GM18873 (cell line): Measurements from ENCODE around the gene NCOA3.

Experiments used
- ATAC-seq: cut with Tn5 transposase; IDR thresholded peaks from one replicate; pipeline ENCODE4 v1.9.1; 2021; ENCODE audit warnings: mild to moderate bottlenecking, moderate library complexity, moderate number of reproducible peaks; ENCODE audit not compliant: unreplicated experiment, low FRiP score

The NCOA3 gene

DNA sequence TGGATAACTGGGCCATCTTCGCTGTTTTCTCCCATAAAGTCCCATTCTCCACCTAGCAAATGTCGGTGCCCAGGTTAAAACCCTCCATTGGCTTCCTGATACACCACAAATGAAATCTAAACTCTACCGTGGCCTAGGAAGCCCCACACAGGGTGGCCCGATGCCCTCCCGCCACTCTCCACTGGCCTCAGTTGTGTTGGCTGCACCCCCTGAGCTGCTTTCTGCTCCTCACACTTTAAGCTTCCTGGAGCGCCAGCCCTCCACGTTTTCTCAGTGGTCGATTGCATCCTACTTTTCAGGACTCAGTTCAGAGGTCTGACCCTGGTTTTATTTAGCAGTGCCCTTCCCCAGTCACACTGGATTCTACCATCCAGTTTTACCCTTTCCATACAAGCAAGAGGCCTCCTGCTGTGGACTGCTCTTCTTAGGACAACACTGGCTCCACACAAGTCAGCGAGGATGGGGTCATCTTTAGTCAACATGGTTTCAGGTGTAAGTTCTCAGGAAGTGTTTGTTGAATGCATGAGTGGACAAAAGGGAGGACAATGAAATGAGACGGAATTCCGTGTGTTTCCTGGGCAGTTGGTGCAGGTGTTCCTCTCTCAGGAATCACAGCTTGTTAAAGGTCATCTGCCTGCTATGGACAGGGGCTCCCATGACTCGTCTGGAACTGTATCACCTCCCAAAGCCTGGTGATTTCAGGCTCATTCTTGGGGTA is 159.5 kb downstream of the NCOA3 start:
- no peak for ATAC-seq

DNA sequence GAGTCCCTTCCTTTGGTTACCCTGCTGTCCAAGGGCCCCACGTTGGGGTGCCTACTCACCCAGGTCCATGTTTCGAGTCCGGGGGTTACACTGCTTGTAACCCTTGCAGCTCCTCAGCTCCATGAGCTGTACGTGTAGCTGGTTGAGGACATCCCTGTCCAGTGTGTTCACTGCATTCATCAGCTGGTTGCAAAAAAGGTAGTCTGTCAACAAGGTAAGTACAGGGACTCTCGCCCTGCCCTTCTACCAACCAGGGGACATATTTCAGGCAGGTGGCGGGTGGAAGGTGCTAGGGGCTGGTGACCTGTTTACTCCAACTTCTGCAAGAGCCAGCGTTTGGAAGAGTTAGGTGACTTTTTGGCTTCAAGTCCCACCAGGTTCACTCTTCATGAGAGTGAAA is 160.0 kb downstream of the NCOA3 start:
- ATAC-seq = no peak

DNA sequence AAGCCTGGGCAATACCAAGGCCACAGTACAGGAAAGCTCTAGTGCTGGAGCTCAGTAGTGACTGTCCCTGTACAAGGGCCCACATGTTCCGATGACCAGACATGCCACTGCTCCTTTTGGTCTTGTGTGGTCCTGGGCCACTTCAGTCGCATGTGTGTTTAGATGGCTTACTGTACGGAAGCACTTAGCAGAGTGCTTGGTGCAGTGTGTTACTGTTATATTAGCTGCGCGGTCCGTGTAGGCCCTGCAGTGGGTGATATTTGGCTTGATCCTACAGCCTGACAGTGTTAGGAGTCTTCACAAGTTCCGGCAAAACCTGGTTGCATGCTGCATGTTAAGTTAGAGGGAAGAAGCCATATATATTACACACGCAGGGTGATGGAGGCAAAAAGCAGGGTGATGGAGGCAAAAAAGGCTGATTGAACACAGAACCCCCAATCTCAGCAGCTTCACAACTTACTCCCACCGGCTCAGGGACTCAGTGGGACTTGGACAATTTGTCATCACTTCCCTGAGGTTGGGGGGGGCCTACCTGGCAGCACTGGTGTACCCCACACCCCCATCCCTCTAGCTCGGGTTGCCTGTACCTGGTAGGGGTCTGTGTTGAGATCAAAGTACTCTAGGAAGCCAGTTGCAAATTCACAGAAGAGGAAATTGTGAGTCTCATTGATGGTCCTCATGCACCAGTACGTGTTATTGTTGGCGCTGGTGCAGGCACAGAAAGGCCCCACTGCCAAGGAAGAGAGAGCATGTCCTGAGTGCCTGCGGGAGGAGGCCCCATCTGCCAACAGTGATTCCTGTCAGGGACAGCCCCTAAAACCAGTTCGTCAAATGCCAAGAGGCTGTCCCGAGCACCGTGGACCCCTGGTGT is 161.0 kb downstream of the NCOA3 start:
- no peak for ATAC-seq

DNA sequence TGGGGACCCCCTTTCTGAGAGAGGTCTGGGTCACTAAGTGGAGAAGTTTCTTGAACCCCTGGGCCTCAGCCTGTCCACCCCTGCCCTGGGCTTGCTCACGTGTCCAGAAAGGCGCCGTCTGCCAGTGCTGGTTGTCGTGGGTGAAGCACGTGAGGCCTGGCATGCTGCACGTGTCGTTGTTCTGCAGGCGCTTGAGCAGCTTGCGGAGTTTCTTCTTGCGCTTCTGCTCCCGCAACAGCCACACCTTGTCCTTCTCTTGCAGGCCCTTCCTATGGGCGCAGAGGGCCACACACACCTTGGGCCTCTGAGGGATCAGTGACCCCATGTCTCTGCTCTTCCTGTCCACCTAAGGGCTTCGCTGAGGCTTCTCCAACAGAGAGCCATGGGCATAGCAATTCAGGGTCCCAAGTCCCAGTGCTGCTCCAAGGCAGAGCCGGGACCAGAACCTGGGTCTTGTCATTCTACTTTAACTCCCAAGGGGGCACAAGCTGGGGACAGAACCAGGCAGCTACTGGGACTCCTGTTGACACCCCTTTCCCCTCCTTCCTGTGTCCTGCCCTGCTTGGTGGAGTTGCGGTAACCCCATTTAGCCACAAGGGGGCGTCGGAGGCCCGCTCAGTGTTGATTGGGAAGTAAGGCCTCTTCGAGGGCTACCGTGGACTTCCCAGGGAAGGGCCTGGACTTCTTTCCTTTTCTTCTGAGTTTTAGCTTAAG is 161.8 kb downstream of the NCOA3 start:
- no peak for ATAC-seq

DNA sequence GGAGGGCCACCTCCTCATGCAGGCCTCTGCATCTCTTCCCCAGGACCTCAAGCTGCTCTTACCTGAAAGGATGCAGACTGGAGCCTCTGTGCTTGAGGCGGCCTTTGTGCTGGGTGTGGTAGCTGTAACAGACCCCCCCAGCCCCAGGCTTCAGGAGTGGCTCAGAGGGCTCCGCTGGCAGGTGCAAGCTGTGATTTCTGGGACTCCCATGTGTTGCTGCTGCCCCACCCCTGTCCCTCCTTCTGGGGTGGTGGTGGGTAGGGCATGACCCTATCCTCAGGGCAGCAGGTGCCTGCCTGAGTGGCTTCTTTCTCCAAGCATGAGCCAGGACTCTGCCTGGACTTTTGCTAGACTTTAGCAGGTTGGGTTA is 162.4 kb downstream of the NCOA3 start:
- no peak for ATAC-seq

DNA sequence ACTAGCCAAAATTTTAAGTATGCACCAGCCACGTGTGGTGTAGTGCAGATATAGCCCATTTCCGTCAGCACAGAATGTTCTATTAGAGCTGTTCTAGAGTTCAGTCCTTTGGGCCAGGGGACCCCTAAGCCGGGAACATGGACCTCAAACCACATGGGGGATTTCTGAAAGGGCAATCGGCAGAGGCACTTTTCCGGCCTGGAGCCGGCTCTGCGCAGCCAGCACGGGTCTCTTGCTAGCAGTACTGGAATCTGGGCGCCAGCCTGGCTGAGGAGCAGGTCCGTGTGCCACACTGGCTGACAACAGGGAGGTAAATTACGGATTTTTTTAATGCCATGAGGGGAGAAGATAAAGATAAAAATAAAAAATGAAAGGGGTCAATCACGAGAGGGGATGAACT is 163.1 kb downstream of the NCOA3 start:
- ATAC-seq = no peak

DNA sequence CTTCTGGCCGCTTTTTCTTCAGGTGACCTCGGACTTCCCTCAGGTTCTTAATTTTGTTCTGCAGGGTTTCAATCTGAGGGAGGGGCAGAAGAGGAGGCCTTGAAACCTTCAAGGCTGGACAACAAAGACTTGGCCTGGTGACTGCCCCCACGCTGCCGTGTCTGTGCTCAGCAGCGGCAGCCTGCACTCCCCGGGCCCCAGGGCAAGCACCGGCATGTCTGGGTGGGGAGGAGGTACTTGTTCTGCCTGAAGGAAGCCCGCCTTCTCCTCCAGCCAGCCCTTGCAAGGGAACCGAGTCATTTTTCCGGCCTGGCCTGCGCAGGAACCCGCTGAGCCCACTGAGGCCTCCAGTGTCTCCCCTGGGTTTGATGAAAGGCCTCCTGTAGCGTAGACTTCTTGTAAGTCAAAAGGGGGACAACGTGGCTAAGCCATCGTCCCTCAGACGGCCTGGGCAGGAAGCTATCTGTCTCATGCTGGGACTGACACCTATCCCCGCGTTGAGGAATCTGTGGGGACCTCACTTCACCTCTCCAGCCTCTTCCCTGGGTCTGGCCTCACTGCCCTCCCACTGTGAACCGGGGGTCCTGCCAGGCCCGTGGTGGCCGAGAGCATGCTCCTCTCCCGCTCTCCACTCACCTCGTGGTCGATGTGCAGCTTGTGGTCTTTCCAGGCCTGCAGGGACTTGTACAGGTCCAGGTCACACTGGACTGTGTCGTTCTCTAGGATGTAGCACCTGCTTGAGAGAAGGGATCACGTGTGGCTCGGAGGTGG is 163.7 kb downstream of the NCOA3 start:
- no peak for ATAC-seq

DNA sequence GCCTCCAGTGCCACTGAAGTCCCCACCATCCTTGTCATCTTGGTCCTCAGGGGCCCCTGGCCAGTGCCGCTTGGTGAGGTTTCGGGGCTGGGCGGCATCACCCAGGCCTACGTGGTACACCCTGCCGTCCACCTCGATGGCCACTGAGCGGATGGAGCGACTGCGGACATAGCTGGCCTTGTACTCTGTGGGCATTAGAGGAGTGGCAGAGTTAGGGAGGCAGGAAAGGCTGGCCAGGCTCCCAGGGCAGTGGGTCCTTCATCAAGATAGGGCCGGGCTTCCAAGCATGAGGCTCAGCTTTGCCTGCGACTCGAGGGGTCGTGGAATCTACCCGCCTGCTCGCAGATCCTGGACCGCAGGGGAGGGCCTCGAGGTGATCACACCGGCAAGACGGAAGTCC is 164.6 kb downstream of the NCOA3 start:
- ATAC-seq = no peak

DNA sequence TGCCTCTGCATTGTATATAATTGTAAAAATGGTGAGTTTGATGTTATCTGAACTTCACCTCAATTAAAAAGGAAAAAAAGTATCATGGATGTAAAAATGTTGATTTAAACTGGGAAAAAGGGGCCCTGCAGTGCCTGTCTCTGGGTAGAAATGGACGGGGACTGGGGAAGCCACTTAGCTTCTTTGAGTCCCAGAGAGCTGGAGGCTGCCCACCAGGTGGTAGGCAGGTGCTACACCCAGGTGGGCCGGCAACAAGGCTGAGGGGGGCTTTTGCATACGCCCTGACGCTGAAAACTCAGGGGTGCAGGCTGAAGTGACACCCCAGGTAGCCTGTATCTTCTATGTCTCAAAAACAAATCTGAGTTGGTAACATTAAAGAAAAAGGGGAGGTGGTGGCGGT is 165.4 kb downstream of the NCOA3 start:
- no peak for ATAC-seq

DNA sequence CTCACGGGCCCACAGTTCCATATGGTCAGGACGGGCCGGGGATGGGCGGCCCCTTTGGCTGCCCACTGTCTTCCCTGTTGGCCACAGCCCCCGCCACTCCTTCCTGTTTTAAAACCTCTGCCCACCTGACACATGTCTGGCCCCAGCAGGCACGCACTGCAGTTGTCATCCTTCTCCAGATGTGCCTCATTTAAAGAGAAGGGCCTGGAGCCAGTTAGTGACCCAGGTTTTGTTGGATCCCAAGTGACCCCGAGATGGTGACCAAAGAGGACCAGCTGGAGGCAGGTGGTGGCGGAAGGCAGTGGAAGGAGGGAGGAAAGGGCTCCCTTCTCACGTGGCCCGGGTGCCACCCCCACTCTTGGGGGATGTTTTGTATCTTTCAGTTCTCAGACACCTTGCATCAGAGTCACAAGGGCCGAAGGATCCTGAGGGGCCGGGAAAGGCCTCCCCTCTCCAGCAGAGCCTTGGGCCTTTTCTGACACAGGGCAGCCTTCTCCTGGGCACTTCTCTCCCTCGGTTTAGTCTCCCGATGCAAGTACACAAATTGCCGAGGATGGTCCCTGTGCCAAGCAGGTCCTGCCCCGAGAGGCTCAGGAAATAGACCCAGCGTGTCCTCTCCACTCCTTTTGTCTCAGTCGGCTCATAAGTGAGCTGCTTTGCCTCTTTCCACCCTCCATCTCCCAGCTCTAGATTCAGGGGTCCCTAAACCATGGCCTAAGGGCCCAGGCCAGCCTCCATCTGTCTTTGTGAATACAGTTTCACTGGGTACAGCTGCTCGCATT is 166.0 kb downstream of the NCOA3 start:
- no peak for ATAC-seq

DNA sequence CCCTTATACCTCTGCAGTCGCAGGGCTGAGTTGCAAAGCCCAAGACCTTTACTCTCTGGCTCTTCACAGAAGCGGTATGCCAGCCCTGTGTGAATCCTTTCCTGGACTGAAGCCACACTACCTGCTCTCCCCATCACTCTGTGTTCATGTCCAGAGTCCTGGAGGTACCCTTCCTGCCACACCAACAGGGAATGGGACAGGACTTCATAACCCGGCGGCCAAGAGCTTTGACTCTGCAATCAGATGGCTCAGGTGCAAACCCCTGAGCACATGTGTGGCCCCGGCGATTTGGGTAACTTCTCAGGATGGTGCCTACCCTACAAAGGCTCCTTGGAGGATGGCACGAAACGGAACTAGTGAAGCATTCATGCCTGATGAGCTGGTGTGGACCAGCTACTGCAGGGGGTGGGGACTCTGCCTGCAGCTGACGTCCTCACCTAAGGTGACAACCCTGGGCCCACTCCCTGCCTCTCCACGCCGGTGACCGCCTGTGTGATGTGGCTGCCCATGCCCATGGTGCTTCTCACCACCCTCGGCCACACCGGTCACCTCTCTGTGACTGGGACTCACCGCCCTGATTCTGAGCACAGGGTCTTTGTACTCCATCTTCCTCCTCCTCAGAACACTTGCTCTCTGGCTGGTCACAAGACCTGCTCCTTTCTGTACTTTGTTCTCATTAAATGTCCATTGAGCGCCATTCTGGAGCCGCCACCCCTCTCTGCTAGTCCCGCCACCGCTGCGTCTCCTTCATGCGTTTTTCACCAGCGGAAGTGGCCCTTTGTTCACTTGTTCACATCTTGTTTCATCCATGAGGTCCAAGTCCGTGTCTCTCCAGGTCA is 166.8 kb downstream of the NCOA3 start:
- no peak for ATAC-seq

DNA sequence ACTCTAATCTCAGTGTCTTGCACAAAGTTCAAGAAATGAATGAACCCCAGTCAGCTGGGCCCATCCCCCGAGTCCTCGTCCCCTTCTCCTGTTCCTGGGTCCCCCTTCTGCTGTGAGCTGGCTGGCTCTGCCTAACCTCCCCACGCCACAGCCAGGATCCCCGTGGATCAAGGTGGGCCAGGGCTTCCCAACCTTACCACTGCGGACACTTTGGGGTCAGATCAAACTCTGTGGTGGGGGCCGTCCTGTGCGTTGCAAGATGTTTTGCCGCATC is 167.4 kb downstream of the NCOA3 start:
- ATAC-seq = no peak

DNA sequence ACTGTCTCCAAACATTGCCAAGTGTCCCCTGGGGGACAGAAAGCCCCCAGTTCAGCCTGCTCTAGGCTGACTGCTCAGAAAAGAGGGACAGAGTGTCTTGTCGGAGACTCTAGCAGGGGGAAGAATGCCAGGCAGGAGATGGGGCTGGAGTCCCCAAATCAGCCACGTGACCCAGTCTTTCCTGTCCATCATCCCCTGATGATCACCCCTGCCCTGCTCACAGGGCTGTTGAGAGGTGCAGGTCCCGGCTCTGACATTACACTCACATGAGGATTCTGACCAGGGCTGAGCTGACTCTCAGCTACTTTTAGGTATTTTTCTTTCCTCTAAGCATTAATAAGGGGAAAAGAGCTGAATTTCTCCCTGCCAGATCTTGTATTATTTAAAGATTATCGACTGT is 167.8 kb downstream of the NCOA3 start:
- ATAC-seq = no peak

DNA sequence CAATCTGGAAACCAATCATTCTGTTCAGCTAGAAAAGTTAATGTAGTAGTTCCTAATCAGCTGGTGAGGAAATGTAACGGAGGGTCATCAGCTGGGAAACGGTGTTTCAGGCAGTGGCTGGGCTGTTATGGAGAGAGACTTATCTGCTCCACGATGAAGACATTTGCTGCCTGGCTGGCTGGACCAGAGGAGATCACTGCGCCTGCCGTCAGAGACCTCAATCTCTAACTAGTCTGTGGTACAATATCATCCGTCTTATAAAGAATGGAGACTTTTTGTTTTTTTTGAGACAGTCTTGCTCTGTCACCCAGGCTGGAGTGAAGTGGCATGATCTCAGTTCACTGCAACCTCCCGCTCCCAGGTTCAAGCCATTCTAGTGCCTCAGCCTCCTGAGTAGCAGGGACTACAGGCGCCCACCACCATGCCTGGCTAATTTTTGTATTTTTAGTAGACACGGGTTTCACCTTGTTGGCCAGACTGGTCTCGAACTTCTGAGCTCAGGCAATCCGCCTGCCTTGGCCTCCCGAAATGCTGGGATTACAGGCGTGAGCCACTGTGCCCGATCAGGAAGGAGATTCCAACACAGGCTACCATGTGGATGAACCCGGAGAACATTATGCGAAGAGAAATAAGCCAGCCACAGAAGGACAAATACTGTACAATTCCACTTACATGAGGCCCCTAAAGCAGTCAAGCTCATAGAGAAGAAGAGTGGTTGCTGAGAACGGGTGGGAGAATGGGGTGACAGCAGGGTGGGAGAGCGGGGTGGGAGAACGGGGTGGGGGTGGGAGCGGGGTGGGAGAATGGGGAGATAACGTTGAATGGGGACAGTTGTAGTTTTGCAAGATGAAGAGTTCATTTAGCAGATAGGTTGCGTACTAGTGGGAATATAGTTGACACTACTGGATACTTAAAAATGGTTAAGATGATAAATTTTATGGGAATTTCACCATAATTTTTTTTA is 168.5 kb downstream of the NCOA3 start:
- ATAC-seq = no peak

DNA sequence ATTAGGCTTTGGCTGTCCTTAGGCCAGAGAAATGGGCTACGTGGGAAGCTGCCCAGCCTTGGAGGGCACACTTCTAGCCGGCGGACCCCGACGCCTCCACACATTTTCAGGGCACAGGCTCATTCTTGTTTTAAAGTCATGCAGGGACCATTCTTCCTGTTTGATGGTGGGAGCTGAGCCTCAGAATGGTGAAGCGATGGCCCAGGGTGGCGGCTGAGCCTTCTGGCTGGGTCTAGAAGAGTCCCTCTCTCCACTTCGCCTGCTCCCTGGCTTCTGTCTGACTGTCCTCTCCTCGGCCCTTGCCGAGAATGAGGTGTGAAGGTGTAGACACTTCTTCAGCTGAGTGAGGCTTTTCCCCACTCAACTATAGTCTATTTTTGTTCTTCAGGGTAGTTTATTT is 169.2 kb downstream of the NCOA3 start:
- ATAC-seq = no peak

DNA sequence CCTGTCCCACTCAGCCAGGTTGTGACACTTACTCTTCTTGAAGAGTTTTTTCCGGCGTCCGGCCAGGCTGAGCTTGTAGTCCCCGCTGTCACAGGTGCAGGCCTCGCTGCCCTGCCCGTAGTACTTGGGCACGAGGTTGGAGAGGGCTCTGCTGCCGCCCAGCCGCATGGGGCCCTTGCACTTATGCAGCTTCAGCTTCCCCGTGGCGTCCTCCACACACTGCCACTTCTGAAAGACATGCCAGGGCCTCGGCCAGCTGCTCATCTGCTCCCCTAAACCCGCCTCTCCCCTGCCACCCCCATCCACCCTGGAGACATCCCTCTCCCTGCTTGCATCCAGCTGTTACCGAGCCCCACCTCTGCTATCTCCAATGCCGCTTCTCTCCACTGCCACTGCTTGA is 170.5 kb downstream of the NCOA3 start:
- ATAC-seq = no peak

DNA sequence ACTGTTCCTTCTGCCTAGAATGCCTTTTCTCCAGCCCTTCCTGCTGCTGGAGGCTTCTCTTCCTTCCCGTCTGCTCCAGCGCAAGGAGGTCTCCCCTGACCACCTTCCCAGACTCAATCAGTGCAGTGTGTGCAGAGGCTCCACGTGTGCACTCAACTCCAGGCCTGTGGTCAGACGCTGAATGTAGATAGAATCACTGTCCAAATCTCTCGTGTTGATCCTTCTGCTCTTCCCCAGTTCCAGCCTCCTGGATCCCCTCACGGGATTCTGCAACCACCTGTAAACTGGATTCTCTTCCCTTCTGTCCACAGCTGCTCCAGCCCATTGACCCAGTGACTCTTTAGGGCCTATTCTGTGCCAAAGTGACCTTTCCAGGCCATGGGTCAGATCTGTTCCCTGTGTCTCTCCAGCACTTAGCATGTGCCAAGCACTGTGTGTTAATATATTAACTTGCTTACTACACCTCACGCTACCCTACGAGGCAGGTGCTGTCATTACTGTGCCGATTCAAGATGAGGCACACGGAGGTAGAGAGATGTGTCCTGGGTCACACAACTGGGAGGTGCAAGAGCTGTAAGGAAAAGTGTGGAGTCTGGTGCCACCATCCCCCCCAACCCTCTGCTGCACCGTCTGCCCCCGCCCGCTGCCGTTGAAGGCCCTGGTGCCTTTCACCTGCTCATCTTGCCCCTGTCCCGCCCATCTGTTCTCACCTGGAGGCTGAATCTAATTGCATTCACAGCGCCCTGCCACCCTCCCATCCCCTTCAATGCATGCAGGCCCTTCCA is 171.4 kb downstream of the NCOA3 start:
- no peak for ATAC-seq

DNA sequence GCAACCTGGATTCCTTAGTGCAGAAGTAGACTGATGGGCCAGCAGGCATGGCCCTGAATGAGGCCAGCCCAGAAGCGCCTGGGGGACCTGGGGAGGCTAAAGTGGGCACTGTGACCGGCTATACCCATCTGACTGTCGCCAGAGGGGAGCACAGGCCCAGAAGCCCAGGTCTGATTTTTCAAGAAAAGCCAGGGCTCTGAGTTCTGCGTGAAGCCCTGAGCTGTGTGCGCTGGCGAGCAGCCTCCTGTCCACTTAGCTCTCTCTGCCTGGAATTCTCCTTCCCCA is 171.9 kb downstream of the NCOA3 start:
- ATAC-seq = no peak
